Natural killer cell treated with Interleukin-12 subunit alpha and Interleukin-12 subunit beta and Interleukin-15 and Interleukin-18, amount 100 ng/mL, for 72 hours (primary cell): ENCODE data around the gene CCDC89. TPM values are rescaled to one million over a fixed set of nuclear protein-coding genes. Genes with fewer than 3 reads are reported as not detected.

Experiments
- ATAC-seq, 2 donors: fragments of 150-1000 bp; cut with Tn5 transposase in 1 of 2; sonication (Bioruptor Pico), chemical (Tn5 transposase) in 1 of 2; 2 replicates each; pipeline ENCODE4 v1.10.0; 2021
- DNase-seq: peaks from one replicate; pipeline ENCODE4 v3.0.0; 2022; ENCODE audit warnings: low spot score
- H3K27ac Mint-ChIP-seq, 2 donors: 1 replicate in 1 of 2; 2 replicates in 1 of 2; pipeline ENCODE4 v1.8.0; 2022; ENCODE audit warnings: mixed read lengths in 2 of 2, mild to moderate bottlenecking in 1 of 2, moderate library complexity in 1 of 2
- H3K27me3 Mint-ChIP-seq, 2 donors: 1 replicate in 1 of 2; 2 replicates in 1 of 2; pipeline ENCODE4 v1.8.0; 2022; ENCODE audit warnings: mixed read lengths in 2 of 2
- H3K36me3 Mint-ChIP-seq: one replicate; pipeline ENCODE4 v1.8.0; 2022; ENCODE audit warnings: mixed read lengths
- H3K4me1 Mint-ChIP-seq, 2 donors: 1 replicate in 1 of 2; 2 replicates in 1 of 2; pipeline ENCODE4 v1.8.0; 2022; ENCODE audit warnings: low read depth in 2 of 2, mixed read lengths in 2 of 2, mild to moderate bottlenecking in 1 of 2
- H3K4me3 Mint-ChIP-seq: one replicate; pipeline ENCODE4 v1.8.0; 2022; ENCODE audit warnings: mixed read lengths
- H3K9me3 Mint-ChIP-seq: 2 replicates; pipeline ENCODE4 v1.8.0; 2022; ENCODE audit warnings: mixed read lengths
- total RNA-seq, 2 donors: library from RNA; stranded (reverse); gene quantifications; one replicate each; pipeline ENCODE4 v1.2.3, GENCODE V29; 2022

Gene CCDC89
- total RNA-seq, result 1 to 10 TPM; 1.6 to 1.7 TPM

DNA sequence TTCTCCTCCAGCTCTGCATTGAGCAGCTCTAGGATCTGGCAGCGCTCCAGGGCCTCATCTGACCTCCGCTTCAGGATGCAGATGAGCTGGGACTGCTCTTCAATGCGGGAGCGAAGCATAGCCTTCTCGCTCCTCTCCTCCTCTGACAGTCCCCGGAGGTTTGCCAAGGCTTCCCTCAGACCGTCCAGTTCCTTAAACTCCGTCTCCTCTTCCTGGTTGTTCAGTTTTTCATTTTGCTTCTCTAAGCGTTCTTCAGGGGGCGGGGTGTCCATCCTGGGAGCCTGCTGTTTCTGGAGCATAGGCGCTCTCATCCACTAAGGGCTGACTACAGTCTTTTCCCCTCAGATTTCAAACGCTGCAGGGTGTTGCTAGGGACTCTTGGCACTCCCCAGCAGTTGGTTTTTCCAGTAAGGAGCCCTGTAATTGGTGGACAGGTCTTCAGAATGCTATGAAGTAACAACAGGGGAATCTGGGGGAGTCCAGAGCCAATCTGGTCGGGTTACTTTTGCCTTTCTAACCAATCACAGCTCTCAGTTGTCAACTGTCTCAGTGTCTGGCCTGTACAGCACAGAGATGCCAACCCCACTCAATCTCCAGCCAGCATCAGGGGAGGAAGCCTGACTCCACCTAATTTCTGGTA lies at the start of gene CCDC89:
CCDC89 (minus strand) TSS at position 376 of the 640 bp plus-strand sequence; CDS start at position 311, 65 bp downstream.
- H3K27ac Mint-ChIP-seq, result peak within 1 kb of the TSS in 1 of 2 donors; percentile 75
- no peak within 1 kb of the TSS for H3K4me3 Mint-ChIP-seq
- H3K9me3 Mint-ChIP-seq, result no peaks in the 10 kb centered on the region
- H3K4me1 Mint-ChIP-seq, result peaks cover 16 to 23% of the 10 kb centered on the region in 2 donors
- ATAC-seq (no peak), DNase-seq (no peak)
- no peaks in the 10 kb centered on the region for H3K27me3 Mint-ChIP-seq
- peaks cover 10% of the 10 kb centered on the region for H3K36me3 Mint-ChIP-seq

DNA sequence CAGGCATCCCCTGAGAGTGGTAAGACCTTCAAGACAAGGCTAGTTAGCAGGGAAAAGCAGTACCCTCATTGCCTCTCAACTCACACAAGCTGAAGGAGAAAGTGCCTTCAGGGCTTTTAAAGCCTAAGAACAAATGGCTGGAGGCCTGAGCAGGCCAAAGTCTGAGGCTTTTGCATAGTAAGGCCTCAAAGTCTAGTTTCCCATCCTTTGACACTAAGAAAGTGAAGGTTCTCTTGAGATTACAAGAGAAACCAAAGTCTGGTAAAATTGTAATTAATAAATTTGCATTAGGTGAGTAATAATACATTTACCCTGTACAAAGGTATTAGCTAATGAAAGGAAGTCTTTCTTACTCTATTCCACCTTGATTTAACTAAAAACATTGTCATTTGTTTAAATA lies 47.0 kb upstream of the CCDC89 start:
- no peak for ATAC-seq
- H3K27me3 Mint-ChIP-seq, result no peaks in the 10 kb centered on the region
- no peaks in the 10 kb centered on the region for H3K9me3 Mint-ChIP-seq
- no peak overlapping the region for H3K4me3 Mint-ChIP-seq
- H3K36me3 Mint-ChIP-seq, result peaks cover 17% of the 10 kb centered on the region
- peaks cover 23 to 29% of the 10 kb centered on the region in 2 donors for H3K4me1 Mint-ChIP-seq
- no peak for DNase-seq
- H3K27ac Mint-ChIP-seq, result no peak overlapping the region

DNA sequence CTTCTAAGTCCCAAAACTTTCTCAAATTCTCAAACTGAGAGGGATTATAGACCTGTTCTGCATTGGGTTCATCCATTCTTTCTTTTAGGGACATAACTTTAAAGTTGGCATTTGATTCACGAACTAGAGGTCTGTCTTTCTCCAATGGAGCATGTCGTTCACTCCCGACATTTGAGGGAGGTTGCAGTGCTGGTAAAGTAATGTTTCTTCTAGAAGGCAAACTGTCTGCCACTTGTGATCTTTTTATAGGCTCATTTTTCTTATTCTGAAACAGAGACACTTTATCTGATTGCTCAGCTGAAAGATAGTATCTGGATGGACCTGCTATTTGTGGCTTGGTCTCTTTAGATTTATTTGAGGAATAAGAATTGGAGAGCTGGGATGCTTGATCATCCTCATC lies 40.4 kb upstream of the CCDC89 start:
- peaks cover 41% of the 10 kb centered on the region for H3K36me3 Mint-ChIP-seq
- DNase-seq (no peak), ATAC-seq (no peak)
- no peaks in the 10 kb centered on the region for H3K9me3 Mint-ChIP-seq
- H3K27me3 Mint-ChIP-seq, result no peaks in the 10 kb centered on the region
- peak overlapping the region in 1 of 2 donors; percentile 53 for H3K27ac Mint-ChIP-seq
- H3K4me1 Mint-ChIP-seq, result peaks cover 21 to 22% of the 10 kb centered on the region in 2 donors
- no peak overlapping the region for H3K4me3 Mint-ChIP-seq

DNA sequence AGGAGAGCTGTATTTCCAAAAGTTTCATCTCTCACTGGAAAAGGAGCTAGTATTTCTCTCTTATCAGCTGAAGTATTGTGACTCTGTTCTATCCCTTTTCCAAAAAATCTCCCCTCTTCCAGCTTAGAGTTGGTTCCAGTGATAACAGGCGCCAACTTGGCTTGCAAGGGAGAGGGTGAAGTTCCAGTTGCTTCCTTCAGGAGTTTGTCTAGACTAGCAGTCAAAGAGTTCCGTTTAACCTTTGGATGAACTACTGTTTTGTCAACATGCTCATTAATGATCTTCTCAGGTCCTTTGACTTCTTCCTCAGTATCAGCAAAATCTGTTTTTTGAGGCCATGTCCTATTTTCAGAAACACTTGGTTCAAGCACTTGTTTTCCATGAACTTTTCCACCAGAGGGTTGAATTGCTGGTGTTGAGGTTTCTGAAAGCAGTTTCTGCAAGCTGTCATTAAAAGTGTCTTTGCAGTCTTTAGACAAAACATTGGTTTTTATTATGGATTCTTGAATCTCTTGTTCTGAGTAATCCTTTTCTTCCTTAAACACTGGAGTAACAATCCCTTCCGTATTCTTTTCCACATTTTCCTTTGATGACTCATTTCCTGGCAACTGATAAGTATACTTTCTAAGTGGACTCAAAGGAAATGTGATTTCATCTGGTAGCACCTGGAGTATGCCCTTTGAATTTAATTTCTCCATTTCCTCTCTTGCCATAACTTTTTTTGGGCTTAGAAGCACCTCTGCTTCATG lies 39.7 kb upstream of the CCDC89 start:
- peak overlapping the region in 1 of 2 donors; percentile 53 for H3K27ac Mint-ChIP-seq
- H3K36me3 Mint-ChIP-seq, result peaks cover 39% of the 10 kb centered on the region
- no peak for DNase-seq
- ATAC-seq, result no peak
- H3K9me3 Mint-ChIP-seq, result no peaks in the 10 kb centered on the region
- peaks cover 20 to 21% of the 10 kb centered on the region in 2 donors for H3K4me1 Mint-ChIP-seq
- H3K27me3 Mint-ChIP-seq, result no peaks in the 10 kb centered on the region
- no peak overlapping the region for H3K4me3 Mint-ChIP-seq

DNA sequence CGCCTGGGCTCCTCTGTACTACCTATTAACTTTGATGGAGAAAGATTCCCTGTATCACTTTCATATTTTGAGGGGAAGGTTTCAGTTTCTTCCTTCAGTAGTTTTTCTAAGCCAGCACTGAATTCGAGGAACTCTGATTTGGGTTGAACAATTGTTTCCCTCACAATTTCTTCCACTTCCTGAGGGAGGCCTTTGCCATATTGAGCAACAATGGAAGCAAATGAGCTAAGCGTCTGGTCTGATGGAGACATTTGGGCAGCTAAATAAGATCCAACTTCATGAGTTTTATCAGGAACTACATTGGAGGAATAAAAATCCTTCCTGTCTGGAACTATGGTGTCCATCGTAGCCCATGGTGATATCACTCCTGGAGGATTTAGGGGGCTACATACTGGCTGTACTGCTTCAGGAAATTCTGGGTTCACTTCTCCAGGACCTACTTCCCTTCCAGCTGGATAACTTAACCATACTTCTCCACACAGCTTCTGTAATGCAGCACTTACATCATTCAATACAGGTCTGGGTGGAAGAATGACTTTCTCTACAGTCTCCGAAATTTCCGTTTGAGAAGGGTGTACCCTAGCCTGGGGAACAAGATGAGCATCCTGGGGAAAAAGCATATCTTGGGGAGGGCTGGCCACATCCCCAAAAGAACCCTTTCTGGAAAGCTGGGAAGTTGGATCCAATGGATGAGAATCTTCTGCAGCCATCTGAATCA lies 38.9 kb upstream of the CCDC89 start:
- Mint-ChIP-seq H3K9me3 (no peaks in the 10 kb centered on the region), H3K27me3 (no peaks in the 10 kb centered on the region), H3K36me3 (peaks cover 31% of the 10 kb centered on the region), H3K4me3 (no peak overlapping the region), H3K27ac (peak overlapping the region in 1 of 2 donors; percentile 51), H3K4me1 (peaks cover 13 to 16% of the 10 kb centered on the region in 2 donors)
- no peak for ATAC-seq
- no peak for DNase-seq

DNA sequence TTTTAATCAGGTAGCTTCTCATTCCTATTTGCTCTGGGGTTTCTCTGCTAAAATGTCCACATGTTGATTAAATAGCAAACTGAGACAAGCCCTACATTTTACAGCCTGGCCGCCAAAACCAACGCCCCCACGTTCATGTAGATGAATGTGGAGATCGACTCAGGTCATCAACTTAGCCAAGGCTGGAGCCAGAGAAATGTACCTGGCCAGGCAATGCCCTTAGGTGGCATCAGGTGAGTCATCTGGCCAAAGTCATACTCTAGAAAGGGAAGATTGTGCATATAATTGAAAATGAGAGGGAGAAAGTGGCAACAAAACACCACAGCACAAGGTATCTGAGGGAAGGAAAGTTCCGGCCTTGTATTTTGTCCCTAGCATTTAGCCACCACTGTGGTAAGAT lies 37.1 kb upstream of the CCDC89 start:
- Mint-ChIP-seq H3K27me3 (no peaks in the 10 kb centered on the region), H3K4me3 (no peak overlapping the region), H3K4me1 (peaks cover 0 to 6% of the 10 kb centered on the region in 2 donors), H3K27ac (no peak overlapping the region), H3K36me3 (peaks cover 23% of the 10 kb centered on the region), H3K9me3 (no peaks in the 10 kb centered on the region)
- DNase-seq (no peak), ATAC-seq (no peak)

DNA sequence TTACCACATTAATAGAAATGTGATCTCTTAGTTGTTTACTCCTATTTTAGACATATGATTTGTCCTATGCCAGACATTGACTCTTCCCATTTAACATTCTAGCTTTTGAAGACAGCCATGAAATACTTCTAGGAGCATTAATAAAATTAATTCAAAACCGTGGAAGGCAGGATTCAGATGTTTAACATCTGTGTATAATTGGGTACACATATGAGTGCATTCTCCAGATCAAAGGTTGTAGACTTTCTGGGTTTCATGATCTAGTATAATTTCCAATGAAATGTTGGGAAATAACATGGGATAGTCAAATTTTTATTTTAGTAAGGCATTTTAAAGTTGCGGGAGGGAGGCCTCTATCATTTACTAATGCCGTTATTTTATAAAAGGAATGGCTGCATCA lies 35.2 kb upstream of the CCDC89 start:
- H3K4me1 Mint-ChIP-seq, result peaks cover 0 to 11% of the 10 kb centered on the region in 2 donors
- H3K36me3 Mint-ChIP-seq, result peaks cover 10% of the 10 kb centered on the region
- H3K9me3 Mint-ChIP-seq, result no peaks in the 10 kb centered on the region
- no peak for ATAC-seq
- no peak overlapping the region for H3K4me3 Mint-ChIP-seq
- H3K27ac Mint-ChIP-seq, result no peak overlapping the region
- no peak for DNase-seq
- no peaks in the 10 kb centered on the region for H3K27me3 Mint-ChIP-seq

DNA sequence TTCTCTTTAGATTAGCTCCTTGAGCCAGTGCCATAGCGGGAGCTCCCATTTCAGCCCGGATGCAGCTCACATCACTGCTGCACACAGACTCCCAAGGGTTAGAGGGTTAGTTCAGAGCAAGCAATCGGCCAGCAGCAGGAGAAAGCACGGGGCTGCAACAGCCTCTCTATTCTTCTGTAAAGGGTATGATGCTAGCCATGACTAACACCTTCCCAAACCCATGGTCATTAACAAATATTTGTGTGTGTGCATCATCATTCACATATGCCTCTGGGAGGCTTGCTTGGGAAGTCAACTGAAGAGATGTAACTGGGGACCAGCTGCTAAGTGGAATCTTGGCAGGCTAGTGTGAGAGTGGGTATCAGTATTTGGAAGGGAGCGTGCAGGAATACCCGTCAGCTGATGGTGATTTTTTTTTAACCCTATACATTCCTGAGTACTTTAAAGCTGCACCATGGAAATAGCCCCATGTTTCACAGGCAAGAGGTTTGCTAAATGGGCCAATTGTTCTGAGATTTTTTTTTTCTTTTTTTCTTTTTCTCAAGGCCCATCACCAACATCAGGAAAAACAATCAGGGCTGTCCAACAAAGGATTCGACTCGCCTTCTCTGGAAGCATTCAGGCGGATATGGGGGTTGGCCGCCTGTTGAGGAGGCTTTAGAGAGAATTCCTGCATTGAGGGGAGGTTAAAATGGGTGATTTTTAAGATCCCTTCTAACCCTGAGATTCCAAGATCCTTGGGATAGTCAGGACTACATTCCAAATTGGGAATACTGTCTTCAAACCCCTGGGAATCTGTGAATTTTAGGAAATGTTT lies 33.2 kb upstream of the CCDC89 start:
- DNase-seq (no peak), ATAC-seq (no peak)
- peaks cover under 1% of the 10 kb centered on the region for H3K36me3 Mint-ChIP-seq
- peaks cover 0 to 9% of the 10 kb centered on the region in 2 donors for H3K4me1 Mint-ChIP-seq
- no peaks in the 10 kb centered on the region for H3K9me3 Mint-ChIP-seq
- no peak overlapping the region for H3K27ac Mint-ChIP-seq
- H3K4me3 Mint-ChIP-seq, result no peak overlapping the region
- no peaks in the 10 kb centered on the region for H3K27me3 Mint-ChIP-seq

DNA sequence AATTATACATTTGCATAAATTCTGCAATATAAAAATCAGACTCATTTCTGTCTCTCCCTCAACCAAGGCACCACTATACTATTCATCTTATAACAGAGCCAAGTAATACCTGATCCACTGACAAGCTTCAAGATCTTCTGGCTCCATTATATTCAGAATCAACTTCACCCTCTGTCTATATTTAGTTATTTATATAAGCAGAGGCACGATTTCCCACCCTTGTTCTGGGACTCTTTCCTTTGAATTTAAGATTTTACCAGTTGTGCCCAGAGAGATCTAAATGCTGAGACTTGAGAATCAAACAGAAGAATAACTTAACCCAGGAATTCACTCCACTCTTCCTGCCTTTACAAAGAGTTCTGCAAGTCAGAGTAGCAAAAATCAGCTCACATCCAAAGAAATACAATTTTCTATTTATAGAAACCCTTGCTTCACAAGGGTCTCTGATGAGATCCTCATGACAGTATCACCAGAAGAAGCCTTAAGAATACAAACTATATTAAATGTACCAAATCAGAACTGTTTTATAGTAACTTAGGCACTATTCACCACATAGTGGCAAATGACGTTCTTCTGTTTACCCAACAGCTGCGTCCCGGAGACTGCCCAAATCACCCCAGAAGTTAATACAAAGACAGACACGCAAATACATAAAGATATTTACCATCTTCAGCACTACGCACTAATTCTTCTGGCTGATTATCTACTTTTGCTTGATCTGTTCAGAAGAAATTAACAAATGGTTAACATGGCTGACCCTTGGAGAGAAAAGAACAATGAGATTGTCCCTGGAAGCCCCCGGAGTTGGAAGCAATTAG lies 32.3 kb upstream of the CCDC89 start:
- ATAC-seq, result no peak
- DNase-seq, result no peak
- Mint-ChIP-seq H3K27ac (no peak overlapping the region), H3K4me3 (no peak overlapping the region), H3K4me1 (peaks cover 0 to 6% of the 10 kb centered on the region in 2 donors), H3K36me3 (peaks cover 4% of the 10 kb centered on the region), H3K9me3 (no peaks in the 10 kb centered on the region), H3K27me3 (no peaks in the 10 kb centered on the region)

DNA sequence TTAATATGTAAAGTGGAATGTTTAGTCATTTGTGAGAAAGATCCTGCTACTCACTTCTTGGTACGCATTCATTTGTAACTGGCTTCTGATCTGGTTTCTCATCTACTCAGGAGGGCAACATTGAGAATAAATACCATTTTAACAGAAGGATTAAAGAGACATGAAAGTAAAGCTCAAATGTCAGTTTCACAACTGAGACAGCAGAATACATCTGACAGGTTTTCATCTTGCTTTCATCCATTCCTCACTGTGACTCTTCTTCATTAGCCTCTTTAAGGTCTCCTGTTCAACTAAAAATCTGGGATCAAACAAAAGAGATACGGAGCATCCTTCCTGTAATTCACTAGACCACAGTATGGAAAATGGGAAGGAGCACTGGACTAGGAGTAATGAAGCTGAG lies 31.4 kb upstream of the CCDC89 start:
- Mint-ChIP-seq H3K9me3 (no peaks in the 10 kb centered on the region), H3K27ac (no peak overlapping the region), H3K36me3 (peaks cover 4% of the 10 kb centered on the region), H3K27me3 (no peaks in the 10 kb centered on the region), H3K4me3 (no peak overlapping the region), H3K4me1 (peaks cover 0 to 6% of the 10 kb centered on the region in 2 donors)
- ATAC-seq (no peak), DNase-seq (no peak)

DNA sequence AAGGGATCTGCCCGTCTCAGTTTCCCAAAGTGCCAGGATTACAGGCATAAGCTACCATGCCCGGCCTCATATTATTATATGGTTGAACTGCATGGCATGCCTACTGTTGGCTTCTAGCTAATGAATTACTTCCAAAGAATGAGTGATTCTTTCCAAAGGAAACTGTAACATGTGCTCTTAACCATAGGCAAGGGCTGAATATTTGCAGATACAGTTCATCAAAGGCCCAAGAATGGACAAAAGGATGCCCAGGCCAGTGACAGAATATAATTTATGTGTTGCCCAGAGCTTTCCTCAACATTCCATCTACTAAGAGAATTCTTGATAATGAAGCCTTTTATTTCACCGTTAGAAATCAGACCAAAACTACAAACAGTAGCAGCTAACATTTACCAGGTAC lies 27.0 kb upstream of the CCDC89 start:
- peaks cover 4% of the 10 kb centered on the region for H3K36me3 Mint-ChIP-seq
- H3K27me3 Mint-ChIP-seq, result no peaks in the 10 kb centered on the region
- peaks cover 0 to 8% of the 10 kb centered on the region in 2 donors for H3K4me1 Mint-ChIP-seq
- ATAC-seq, result no peak
- H3K27ac Mint-ChIP-seq, result no peak overlapping the region
- H3K4me3 Mint-ChIP-seq, result no peak overlapping the region
- no peak for DNase-seq
- H3K9me3 Mint-ChIP-seq, result no peaks in the 10 kb centered on the region

DNA sequence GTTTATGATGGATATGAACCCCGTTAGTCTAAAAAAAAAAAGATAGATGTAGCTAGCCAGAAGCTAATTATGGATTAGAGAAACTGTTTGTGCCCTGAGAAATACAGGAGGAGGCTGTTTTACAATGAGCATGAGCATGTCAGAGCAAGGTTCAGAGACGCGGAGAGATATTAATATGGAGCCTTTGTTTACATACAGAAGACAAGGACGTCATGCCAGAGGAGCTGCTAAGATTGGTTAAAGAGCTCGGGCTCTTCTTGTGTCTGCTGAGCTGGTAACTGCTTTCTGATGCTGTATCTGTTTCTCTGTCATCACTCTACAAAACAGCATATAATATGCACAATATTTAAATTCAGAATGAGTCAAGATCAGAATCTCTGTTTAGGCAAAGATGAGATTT lies 24.9 kb upstream of the CCDC89 start:
- Mint-ChIP-seq H3K27ac (no peak overlapping the region), H3K27me3 (no peaks in the 10 kb centered on the region), H3K4me3 (no peak overlapping the region), H3K4me1 (peaks cover 0 to 7% of the 10 kb centered on the region in 2 donors), H3K9me3 (no peaks in the 10 kb centered on the region), H3K36me3 (peaks cover 10% of the 10 kb centered on the region)
- DNase-seq, result no peak
- no peak for ATAC-seq
